Psoas muscle (tissue), 8 donors: ENCODE results near the gene FAM81A. TPM values are rescaled to one million over a fixed set of nuclear protein-coding genes. Genes with fewer than 3 reads are reported as not detected.

Experiments used
- ATAC-seq, 4 donors: fragments of 200-7000 bp; cut with Tn5 transposase; one replicate each; pipeline ENCODE4 v1.9.1; 2020; ENCODE audit warnings: moderate library complexity in 3 of 4, mild to moderate bottlenecking in 2 of 4
- DNase-seq, 2 donors: peaks; one replicate each; pipeline ENCODE4 v3.0.0-alpha.2; 2020
- H3K27ac ChIP-seq: fragments of 200-600 bp; one replicate; pipeline ENCODE4 v1.8.0; 2022
- H3K27me3 ChIP-seq, 3 donors: fragments of 200-600 bp in 1 of 3; one replicate each; pipeline versions ENCODE4 v1.6.1 to v1.8.0; 2013 to 2022; ENCODE audit warnings: low read length in 2 of 3, mild to moderate bottlenecking in 2 of 3, moderate library complexity in 1 of 3; ENCODE audit not compliant: insufficient read depth in 3 of 3
- H3K36me3 ChIP-seq, 2 donors: fragments of 200-600 bp in 1 of 2; one replicate each; pipeline versions ENCODE4 v1.6.1 to v1.8.0; 2013 to 2022; ENCODE audit warnings: low read depth in 1 of 2, mild to moderate bottlenecking in 1 of 2, moderate library complexity in 1 of 2; ENCODE audit not compliant: insufficient read depth in 1 of 2
- H3K4me1 ChIP-seq: fragments of 200-600 bp; one replicate; pipeline ENCODE4 v1.8.0; 2022
- H3K4me3 ChIP-seq: fragments of 200-600 bp; one replicate; pipeline ENCODE4 v1.8.0; 2022; ENCODE audit warnings: mild to moderate bottlenecking
- H3K9me3 ChIP-seq: fragments of 200-600 bp; one replicate; pipeline ENCODE4 v1.8.0; 2022
- WGBS, 3 donors: extraction: QIAGEN DNeasy Blood & Tissue Kit; methylation state at CpG; one replicate each; pipeline versions ENCODE4 v1.1.6 to v1.1.7; 2013; 5-methylcytosine and 5-hydroxymethylcytosine counted together
- intact Hi-C, 2 donors: fragments of 100-400 bp; cut with DNase I; formaldehyde crosslinking; loops; one replicate each; pipeline versions ENCODE4 v1.11.0 to v1.14.2; 2022
- polyA plus RNA-seq, 3 donors: library from polyadenylated mRNA; stranded (reverse); fragments of 200-250 nt; gene quantifications; one replicate each; pipeline ENCODE4 v1.2.3, GENCODE V29; 2013
- total RNA-seq, 4 donors: library from RNA; stranded (reverse); fragmentation: NEBNext Ultra II Directional in 2 of 4; extraction: Animal tissue kit (Norgen Biotek cat#: 25700) in 2 of 4; gene quantifications; one replicate each; pipeline versions ENCODE4 v1.2.1 to v1.2.4, GENCODE V29; 2021 to 2023
- TF ChIP-seq, protein P1 (sequence below): fragments of 200-600 bp; IDR thresholded peaks from one replicate; pipeline ENCODE4 v1.8.0; 2022; ENCODE audit warnings: antibody characterized with exemption
- donor health status: healthy with polysubstance abuse.
- donor health status: DM: no; HTN: no; CAD: no; lungs with moderate emphysema.
- donor health status: Bipolar disorder and iron deficiency.
- donor health status: healthy.
- donor health status: DM: yes; HTN: yes; CAD: no.
- donor health status: DM: no; HTN: no; CAD: no.
- donor health status: DM: no; HTN: no; CAD: no.
- donor health status: DM: yes; HTN: yes; CAD: no.

The FAM81A gene
- total and polyA plus RNA-seq, 7 donors, result 0.32 to 1.4 (median 0.55) TPM

DNA sequence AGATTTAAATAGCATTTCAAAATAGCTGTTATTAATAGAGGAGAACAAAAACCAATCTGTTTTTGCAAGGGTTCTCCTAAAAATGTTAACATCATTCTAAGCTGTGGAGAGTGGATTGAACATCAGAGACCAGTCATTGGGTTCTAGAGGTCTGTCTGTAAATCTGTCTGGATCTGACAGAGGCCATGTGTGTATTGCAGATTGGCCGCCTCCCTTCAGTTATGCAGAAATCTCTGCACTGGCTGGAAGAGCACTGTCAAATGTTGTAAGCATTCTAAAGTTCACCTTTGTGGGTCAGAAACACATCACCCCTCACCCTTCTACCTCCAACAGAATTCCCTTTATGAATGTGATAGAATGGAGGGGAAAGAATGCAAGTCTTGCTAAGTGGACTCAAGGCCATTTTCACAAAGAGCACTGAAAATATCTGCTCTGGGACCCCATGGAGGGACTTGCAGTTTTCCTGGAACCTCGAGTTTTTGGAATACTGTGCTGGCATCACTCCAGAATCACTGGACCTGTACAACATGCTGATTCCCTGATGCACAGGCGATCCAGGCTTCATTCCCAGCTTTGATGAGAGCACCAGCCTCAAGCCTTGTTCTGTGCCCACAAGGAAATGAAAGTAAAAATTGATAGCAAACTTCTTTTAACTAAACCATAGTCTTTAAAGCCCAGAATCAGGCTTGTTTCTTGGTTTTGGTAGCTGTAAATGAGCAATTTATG, 8.4 kb downstream of the FAM81A start:
- no peak overlapping the region for H3K27ac ChIP-seq
- ATAC-seq, result no peak
- WGBS, 3 donors, result 68 to 76% (median 72%) methylated on average over 3 of the region's 3 CpGs
- H3K27me3 ChIP-seq, result no peaks in the 10 kb centered on the region
- no peaks in the 10 kb centered on the region for H3K9me3 ChIP-seq
- intact Hi-C loops, result no loop called here
- TF ChIP-seq, protein P1, sequence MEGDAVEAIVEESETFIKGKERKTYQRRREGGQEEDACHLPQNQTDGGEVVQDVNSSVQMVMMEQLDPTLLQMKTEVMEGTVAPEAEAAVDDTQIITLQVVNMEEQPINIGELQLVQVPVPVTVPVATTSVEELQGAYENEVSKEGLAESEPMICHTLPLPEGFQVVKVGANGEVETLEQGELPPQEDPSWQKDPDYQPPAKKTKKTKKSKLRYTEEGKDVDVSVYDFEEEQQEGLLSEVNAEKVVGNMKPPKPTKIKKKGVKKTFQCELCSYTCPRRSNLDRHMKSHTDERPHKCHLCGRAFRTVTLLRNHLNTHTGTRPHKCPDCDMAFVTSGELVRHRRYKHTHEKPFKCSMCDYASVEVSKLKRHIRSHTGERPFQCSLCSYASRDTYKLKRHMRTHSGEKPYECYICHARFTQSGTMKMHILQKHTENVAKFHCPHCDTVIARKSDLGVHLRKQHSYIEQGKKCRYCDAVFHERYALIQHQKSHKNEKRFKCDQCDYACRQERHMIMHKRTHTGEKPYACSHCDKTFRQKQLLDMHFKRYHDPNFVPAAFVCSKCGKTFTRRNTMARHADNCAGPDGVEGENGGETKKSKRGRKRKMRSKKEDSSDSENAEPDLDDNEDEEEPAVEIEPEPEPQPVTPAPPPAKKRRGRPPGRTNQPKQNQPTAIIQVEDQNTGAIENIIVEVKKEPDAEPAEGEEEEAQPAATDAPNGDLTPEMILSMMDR, result no peak
- H3K36me3 ChIP-seq, result no peaks in the 10 kb centered on the region
- no peak overlapping the region for H3K4me3 ChIP-seq
- no peak for DNase-seq
- no peaks in the 10 kb centered on the region for H3K4me1 ChIP-seq

DNA sequence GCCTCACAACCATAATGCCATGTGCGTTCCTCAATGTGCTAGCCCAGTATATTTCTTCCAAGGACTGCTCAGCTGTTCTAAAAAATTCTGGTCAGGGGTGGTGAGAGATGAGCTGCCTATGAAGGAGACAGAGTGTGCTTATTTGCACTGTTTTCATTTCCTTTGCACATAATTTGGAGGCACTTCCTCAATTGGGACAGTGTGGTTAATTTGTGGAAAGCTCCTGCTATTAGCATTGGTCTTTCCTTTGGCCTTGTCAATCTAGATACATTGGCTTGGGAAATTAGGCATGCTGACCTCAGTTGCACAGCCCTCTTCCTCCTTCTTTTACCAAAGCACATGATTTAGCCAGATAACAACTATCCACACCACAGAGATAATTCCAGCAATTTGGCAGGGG, 9.4 kb downstream of the FAM81A start:
- no peak overlapping the region for H3K27ac ChIP-seq
- H3K9me3 ChIP-seq, result no peaks in the 10 kb centered on the region
- no peak overlapping the region for H3K4me3 ChIP-seq
- H3K4me1 ChIP-seq, result no peaks in the 10 kb centered on the region
- ATAC-seq (no peak), DNase-seq (no peak)
- 94 to 95% (median 95%) methylated on average over 1 of the region's 1 CpG for WGBS, 3 donors
- TF ChIP-seq, protein P1, result no peak
- no peaks in the 10 kb centered on the region for H3K36me3 ChIP-seq
- H3K27me3 ChIP-seq, result no peaks in the 10 kb centered on the region
- intact Hi-C loops, result no loop called here

DNA sequence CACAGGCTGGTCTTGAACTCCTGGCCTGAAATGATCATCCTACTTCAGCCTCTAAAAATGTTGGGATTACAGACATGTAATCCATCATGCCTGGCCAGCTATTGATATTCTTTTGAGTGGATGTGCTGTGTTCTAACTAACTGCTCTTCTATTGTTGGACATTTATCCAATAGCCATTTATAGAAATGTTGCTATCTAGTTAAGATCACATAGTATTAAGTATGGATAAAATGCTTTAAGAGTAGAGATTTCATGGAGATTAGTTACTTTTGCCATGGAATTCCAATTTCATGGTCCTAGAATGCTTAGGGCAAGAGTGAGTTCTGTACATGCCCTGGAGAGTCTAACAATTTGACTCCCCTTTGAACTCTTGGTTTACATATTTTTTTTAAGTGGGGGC, 10.9 kb downstream of the FAM81A start:
- no peaks in the 10 kb centered on the region for H3K27me3 ChIP-seq
- H3K9me3 ChIP-seq, result no peaks in the 10 kb centered on the region
- H3K4me3 ChIP-seq, result no peak overlapping the region
- no peak for DNase-seq
- H3K36me3 ChIP-seq, result no peaks in the 10 kb centered on the region
- ATAC-seq, result no peak
- TF ChIP-seq, protein P1, result no peak
- H3K27ac ChIP-seq, result no peak overlapping the region
- no peaks in the 10 kb centered on the region for H3K4me1 ChIP-seq
- intact Hi-C loops, result no loop called here

DNA sequence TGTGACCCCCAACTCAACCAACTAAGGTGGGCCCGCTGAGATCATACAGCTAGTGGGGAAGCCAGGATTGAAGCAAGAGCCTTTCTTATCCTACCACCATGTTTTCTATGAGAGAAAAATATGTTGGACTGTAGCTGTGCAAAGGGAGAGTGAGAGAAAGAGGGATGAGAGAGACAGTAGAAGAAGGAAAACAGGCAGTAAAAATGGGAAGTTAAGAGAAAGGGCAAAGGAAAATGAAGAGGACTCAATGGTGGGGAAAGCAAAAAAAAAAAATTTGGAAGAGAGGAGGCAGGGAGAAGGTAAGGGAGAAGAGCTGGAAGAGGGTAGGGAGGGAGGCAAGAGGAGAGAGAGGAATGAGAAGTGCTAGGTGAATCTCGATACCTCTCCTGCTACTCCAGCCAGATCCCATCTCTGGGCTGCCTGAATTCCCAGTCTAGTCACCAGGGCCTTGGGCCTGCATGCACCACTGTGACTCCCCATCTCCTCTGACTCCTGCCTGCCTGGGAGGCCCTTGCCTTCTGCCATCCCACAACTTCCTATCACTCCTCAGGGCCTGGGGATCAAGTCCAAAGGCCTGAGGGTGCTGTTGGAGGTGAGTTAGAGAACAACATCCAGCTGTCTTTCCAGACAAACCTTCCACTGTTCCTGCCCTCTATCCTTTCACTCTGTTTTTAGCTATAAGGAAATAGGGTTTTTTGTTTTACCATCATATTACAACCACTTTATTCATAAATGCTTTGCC, 15.7 kb downstream of the FAM81A start:
- Histone ChIP-seq H3K27ac (no peak overlapping the region), H3K4me1 (no peaks in the 10 kb centered on the region), H3K27me3 (no peaks in the 10 kb centered on the region), H3K9me3 (no peaks in the 10 kb centered on the region), H3K36me3 (no peaks in the 10 kb centered on the region), H3K4me3 (no peak overlapping the region)
- no peak for DNase-seq
- TF ChIP-seq, protein P1, result no peak
- ATAC-seq, result no peak
- intact Hi-C loops, result no loop called here
- WGBS, 3 donors, result 92 to 96% (median 93%) methylated on average over 2 of the region's 2 CpGs
